GM12864 (cell line): ENCODE results near the gene PLCL2.

ENCODE experiments used
- DNase-seq: peaks from one replicate; pipeline ENCODE4 v3.0.0-alpha.2; 2011; ENCODE audit warnings: low read depth
- H3K4me3 ChIP-seq: 2 replicates; pipeline ENCODE4 v1.5.1; 2011; ENCODE audit warnings: mild to moderate bottlenecking, low read depth, low read length, control low read depth
- TF ChIP-seq, protein P1 (sequence below): IDR thresholded peaks from 2 replicates; pipeline ENCODE4 v1.5.1; 2011; ENCODE audit warnings: low read depth, mild to moderate bottlenecking, moderate library complexity, low read length, control low read depth, inconsistent platforms; ENCODE audit errors: missing control alignments

Gene PLCL2

GRCh38 chr3:16908016-16908807, 23.5 kb downstream of the PLCL2 start:
- H3K4me3 ChIP-seq = no peak overlapping the region
- DNase-seq = no peak
- TF ChIP-seq, protein P1, sequence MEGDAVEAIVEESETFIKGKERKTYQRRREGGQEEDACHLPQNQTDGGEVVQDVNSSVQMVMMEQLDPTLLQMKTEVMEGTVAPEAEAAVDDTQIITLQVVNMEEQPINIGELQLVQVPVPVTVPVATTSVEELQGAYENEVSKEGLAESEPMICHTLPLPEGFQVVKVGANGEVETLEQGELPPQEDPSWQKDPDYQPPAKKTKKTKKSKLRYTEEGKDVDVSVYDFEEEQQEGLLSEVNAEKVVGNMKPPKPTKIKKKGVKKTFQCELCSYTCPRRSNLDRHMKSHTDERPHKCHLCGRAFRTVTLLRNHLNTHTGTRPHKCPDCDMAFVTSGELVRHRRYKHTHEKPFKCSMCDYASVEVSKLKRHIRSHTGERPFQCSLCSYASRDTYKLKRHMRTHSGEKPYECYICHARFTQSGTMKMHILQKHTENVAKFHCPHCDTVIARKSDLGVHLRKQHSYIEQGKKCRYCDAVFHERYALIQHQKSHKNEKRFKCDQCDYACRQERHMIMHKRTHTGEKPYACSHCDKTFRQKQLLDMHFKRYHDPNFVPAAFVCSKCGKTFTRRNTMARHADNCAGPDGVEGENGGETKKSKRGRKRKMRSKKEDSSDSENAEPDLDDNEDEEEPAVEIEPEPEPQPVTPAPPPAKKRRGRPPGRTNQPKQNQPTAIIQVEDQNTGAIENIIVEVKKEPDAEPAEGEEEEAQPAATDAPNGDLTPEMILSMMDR = no peak

DNA sequence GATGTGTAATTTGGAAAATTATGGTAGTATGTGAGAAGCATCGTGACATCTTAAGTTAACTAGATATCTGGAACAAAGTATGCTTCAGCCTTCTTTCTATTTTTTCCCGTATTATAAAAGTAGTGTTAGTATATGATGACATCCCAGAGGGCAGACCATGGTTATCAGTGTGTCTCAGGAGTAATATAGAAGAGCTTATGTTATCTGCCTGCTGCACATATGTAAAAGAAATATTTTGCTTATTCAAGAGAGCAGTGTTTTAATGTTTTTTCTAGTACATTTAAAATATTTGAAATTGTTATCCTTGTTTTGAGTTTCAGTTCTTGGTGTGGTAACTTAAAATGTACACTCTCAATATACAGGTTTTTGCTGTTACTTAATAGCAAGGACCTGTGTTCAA, 24.1 kb downstream of the PLCL2 start:
- H3K4me3 ChIP-seq = no peak overlapping the region
- no peak for DNase-seq
- TF ChIP-seq, protein P1 = no peak

DNA sequence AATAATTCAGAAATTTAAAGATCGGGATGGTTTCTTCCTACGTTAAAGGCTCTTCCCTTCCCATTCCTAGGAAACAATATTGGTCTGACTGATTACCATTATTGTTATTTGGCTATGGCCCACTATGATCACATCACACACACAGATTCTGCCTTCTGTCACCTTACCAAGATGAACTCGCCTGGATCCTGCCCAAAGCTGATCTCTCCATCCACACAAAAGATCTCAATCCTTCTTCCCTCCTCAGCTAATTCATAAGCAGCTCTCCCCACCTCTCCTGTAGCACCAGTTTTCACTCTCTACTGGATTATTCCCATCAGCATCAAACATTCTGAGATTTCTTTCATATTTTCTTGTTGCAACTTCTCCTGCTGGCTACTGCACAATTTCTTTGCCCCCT, 25.0 kb downstream of the PLCL2 start:
- no peak overlapping the region for H3K4me3 ChIP-seq
- no peak for DNase-seq
- TF ChIP-seq, protein P1 = no peak

- DNase-seq = no peak
- no peak overlapping the region for H3K4me3 ChIP-seq
- TF ChIP-seq, protein P1 = no peak
Measured at GRCh38 chr3:16910207-16910606, 25.5 kb downstream of the PLCL2 start.

- no peak for DNase-seq
- TF ChIP-seq, protein P1 = no peak
- H3K4me3 ChIP-seq = no peak overlapping the region
Measured at GRCh38 chr3:16911916-16912315, 27.2 kb downstream of the PLCL2 start.

DNA sequence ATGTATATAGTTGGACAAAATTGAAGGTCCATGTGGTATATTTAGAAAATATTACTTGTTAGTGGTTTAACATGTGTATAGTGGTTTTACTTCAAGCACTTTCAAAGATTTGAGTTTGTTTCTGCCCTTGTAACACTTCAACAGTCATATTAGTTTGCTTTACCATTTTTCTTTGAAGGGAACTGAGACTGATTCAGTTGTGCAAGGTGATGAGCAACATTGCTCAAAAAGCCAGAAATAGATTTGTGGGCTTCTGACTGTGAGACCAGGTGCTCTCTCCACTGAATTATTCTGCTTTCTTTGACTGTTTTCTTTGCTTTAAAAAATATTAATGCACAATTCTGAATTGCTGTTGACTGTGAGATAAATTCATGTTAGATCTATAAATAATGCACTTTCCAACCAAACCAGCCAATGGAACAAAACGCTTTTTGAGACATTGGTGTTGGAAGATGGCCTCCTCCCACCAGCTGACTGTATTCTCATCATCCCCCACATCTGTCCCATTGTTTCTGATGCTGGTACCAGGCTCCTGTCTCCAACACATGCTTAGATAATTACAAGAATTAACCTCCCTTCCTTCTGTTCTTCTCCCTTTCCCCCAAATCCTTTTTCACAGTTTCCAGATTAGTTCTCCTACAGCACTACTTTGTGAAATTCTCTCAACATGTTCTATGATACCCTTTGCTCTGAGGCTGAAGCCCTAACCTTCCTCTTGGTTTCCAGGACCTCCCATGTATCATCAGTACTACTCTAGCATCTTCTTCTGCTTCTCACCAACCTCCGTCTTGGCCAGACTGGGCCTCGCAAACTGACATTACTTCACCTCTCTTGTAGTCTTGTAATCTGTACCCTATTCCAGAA, 27.9 kb downstream of the PLCL2 start:
- peak overlapping the region; percentile 19 for H3K4me3 ChIP-seq
- DNase-seq = peak; percentile 80
- TF ChIP-seq, protein P1 = no peak

- TF ChIP-seq, protein P1 = no peak
- DNase-seq = no peak
- no peak overlapping the region; the same call in 1 of the 2 replicates for H3K4me3 ChIP-seq
Measured at GRCh38 chr3:16913264-16913580, 28.5 kb downstream of the PLCL2 start.
